Measurements from ENCODE around the gene HOMER3.
"Not testable (repeated sequence)": the region's sequence is repeated elsewhere in the genome, so short reads cannot be mapped to it uniquely, and the experiment has no call there.

Gene HOMER3

DNA sequence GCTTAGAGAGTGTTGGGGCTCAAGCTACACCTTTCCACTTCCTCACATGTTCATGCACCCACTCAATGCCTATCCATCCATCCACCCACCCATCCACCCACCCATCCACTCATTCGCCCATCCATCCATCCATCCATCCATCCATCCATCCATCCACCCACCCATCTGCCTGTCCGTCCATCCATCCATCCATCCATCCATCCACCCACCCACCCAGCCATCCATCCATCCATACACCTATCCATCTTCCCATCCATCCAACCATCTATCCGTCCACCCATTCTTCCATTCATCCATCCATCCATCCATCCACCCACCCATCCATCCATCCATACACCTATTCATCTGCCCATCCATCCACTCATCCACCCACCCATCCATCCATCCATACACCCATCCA is 13.1 kb upstream of the HOMER3 start:
- TF ChIP-seq ZNF70 (CRISPR knock-in tag; IDR thresholded peaks at IDR 0.05) (no peak), GLIS3 (CRISPR knock-in tag; IDR thresholded peaks at IDR 0.05) (no peak), POU6F1 (CRISPR knock-in tag; IDR thresholded peaks at IDR 0.05; ENCODE audit: borderline replicate concordance, low read depth) (no peak)
- no peak for ATAC-seq

DNA sequence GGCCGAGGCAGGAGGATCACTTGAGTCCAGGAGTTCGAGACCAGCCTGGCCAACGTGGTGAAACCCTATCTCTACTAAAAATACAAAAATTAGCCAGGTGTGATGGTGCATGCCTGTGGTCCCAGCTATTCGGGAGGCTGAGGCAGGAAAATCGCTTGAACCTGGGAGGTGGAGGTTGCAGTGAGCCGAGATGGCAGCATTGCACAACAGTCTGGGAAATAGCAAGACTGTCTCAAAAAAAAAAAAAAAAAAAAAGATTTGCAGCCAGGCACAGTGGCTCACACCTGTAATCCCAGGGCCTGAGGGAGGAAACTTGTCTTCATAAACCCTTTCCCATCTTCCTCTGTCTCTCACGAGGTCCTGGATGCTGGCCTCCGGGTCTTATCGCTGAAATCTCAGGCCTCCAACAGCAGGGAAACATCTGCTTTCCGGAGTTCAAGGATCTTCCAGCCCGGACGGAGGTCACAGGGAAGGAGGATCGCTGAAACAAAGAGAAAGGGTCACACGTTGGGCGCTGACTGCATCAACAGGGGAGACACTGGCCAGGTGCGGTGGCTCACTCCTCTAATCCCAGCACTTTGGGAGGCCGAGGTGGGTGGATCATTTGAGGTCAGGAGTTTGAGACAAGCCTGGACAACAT is 11.5 kb upstream of the HOMER3 start:
- ATAC-seq, result not testable (repeated sequence)

- no peak for ATAC-seq
- TF ChIP-seq ESRRG (CRISPR knock-in tag; IDR thresholded peaks at IDR 0.05) (no peak), RARB (CRISPR knock-in tag; IDR thresholded peaks at IDR 0.05) (no peak)
These were observed 10.8 kb upstream of the HOMER3 start for GRCh38 chr19:18951721-18952281.

- no peak for ATAC-seq
- TF ChIP-seq ARNTL (CRISPR knock-in tag; IDR thresholded peaks at IDR 0.05; ENCODE audit: borderline replicate concordance, low read depth) (no peak), ZNF565 (CRISPR knock-in tag; conservative IDR thresholded peaks at IDR 0.05; ENCODE audit: low read depth) (no peak), SNAI2 (CRISPR knock-in tag; IDR thresholded peaks at IDR 0.05) (no peak), ESRRG (CRISPR knock-in tag; IDR thresholded peaks at IDR 0.05) (no peak), CREB5 (CRISPR knock-in tag; IDR thresholded peaks at IDR 0.05; ENCODE audit: low read depth) (no peak), ZFP3 (CRISPR knock-in tag; IDR thresholded peaks at IDR 0.05) (no peak), BACH2 (CRISPR knock-in tag; IDR thresholded peaks at IDR 0.05; ENCODE audit: borderline replicate concordance) (no peak), OSR1 (CRISPR knock-in tag; IDR thresholded peaks at IDR 0.05) (no peak), TOX (CRISPR knock-in tag; IDR thresholded peaks at IDR 0.05; ENCODE audit: borderline replicate concordance) (no peak), TCF4 (CRISPR knock-in tag; IDR thresholded peaks at IDR 0.05; ENCODE audit: borderline replicate concordance) (no peak), ISL1 (CRISPR knock-in tag; IDR thresholded peaks at IDR 0.05) (no peak)
- TF ChIP-seq, protein P1, sequence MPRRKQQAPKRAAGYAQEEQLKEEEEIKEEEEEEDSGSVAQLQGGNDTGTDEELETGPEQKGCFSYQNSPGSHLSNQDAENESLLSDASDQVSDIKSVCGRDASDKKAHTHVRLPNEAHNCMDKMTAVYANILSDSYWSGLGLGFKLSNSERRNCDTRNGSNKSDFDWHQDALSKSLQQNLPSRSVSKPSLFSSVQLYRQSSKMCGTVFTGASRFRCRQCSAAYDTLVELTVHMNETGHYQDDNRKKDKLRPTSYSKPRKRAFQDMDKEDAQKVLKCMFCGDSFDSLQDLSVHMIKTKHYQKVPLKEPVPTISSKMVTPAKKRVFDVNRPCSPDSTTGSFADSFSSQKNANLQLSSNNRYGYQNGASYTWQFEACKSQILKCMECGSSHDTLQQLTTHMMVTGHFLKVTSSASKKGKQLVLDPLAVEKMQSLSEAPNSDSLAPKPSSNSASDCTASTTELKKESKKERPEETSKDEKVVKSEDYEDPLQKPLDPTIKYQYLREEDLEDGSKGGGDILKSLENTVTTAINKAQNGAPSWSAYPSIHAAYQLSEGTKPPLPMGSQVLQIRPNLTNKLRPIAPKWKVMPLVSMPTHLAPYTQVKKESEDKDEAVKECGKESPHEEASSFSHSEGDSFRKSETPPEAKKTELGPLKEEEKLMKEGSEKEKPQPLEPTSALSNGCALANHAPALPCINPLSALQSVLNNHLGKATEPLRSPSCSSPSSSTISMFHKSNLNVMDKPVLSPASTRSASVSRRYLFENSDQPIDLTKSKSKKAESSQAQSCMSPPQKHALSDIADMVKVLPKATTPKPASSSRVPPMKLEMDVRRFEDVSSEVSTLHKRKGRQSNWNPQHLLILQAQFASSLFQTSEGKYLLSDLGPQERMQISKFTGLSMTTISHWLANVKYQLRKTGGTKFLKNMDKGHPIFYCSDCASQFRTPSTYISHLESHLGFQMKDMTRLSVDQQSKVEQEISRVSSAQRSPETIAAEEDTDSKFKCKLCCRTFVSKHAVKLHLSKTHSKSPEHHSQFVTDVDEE (CRISPR knock-in tag; IDR thresholded peaks at IDR 0.05), result no peak
These were observed 8.8 kb upstream of the HOMER3 start for GRCh38 chr19:18949858-18950257.

GRCh38 chr19:18948976-18949356 is 7.9 kb upstream of the HOMER3 start:
- ATAC-seq, result no peak

DNA sequence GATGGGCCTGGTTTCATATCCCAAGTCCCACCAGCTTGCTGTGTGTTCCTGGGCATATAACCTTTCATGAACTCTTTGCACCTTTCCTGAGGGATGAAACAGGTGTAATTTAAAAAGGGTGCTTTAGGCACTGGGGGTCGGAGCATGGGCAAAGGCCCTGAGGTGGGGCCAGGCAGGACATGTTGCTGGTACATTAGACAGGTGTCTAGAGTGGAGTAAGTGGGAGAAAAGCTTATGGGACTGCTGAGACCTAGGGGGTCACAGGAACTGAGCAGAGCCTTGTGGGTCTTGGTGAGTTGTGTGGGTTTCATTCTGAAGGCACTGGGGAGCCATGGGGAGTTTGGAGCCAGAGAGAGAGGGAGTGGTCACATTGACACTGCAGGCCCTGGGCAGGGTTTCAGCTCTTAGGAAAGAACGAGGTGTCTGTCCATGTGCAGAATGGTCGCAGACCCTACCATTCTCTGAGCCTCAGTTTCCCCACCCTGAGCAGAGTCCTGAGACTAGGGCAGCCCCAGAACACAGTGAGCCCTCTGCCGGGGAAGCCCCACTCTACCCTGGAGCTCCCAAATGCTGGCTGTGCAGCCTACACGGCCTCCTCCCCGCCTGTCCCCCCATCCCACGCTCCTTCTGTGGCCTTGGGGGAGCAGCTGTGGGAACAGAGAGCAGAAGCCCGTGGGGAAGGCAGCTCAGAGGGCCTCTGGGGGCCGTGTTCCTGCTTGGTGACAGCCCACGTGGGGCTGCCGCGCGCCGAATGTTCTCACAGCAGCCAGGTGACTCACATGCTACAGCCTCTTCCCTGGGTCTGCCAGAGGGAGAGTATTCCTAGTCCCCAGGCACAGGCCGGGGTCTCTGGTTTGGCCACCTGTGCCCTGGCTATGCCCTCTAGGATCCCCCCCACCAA is 7.3 kb upstream of the HOMER3 start:
- ATAC-seq, result no peak
- no peak for TF ChIP-seq CSDC2 (CRISPR knock-in tag; IDR thresholded peaks at IDR 0.05)
- no peak for TF ChIP-seq CSRNP3 (CRISPR knock-in tag; IDR thresholded peaks at IDR 0.05)
- TF ChIP-seq CREB5 (CRISPR knock-in tag; IDR thresholded peaks at IDR 0.05; ENCODE audit: low read depth), result no peak
- TF ChIP-seq OSR1 (CRISPR knock-in tag; IDR thresholded peaks at IDR 0.05), result no peak
- TF ChIP-seq ZFP3 (CRISPR knock-in tag; IDR thresholded peaks at IDR 0.05), result no peak
- no peak for TF ChIP-seq TOX (CRISPR knock-in tag; IDR thresholded peaks at IDR 0.05; ENCODE audit: borderline replicate concordance)
- TF ChIP-seq ZNF8 (CRISPR knock-in tag; IDR thresholded peaks at IDR 0.05), result no peak
- no peak for TF ChIP-seq POU6F1 (CRISPR knock-in tag; IDR thresholded peaks at IDR 0.05; ENCODE audit: borderline replicate concordance, low read depth)
- TF ChIP-seq ZFP30 (CRISPR knock-in tag; IDR thresholded peaks at IDR 0.05), result no peak

More at GRCh38 chr19:18948976-18949356, 7.9 kb upstream of the HOMER3 start:
- TF ChIP-seq TOX (CRISPR knock-in tag; IDR thresholded peaks at IDR 0.05; ENCODE audit: borderline replicate concordance) (no peak), ZC3H10 (CRISPR knock-in tag; IDR thresholded peaks at IDR 0.05) (no peak), PPARA (CRISPR knock-in tag; IDR thresholded peaks at IDR 0.05; ENCODE audit: borderline replicate concordance) (no peak)

Data from SK-N-SH treated with all-trans-retinoic acid at 6 μM for 48 hours (cell line).